NB4 (cell line): Measurements from ENCODE around the gene VEPH1.

ENCODE experiments used
- MYC ChIP-seq: IDR thresholded peaks from 2 replicates; pipeline ENCODE4 v1.6.1; 2011; ENCODE audit warnings: low read depth, low read length
- POLR2A ChIP-seq: IDR thresholded peaks from 2 replicates; pipeline ENCODE4 v1.6.1; 2011; ENCODE audit warnings: mild to moderate bottlenecking; ENCODE audit not compliant: insufficient read length; ENCODE audit errors: extremely low read depth
- TF ChIP-seq, protein P1 (sequence below): IDR thresholded peaks from one replicate; pipeline ENCODE4 v1.5.1; 2012; ENCODE audit warnings: low read depth, low read length

DNA sequence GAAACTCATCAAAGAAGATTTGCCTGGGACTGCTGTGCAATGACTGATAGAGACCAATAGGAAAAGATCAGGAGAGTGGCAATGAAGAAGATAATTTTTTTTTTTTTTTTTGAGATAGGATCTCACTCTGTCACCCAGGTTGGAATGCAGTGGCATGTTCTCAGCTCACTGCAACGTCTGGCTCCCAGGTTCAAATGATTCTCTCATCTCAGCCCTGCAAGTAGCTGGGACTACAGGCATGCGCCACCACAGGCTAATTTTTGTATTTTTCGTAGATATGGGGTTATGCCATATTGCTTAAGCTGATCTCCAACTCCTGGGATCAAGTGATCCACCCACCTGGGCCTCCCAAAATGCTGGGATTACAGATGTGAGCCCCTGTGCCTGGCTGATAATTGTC lies 226.4 kb downstream of the VEPH1 start:
- TF ChIP-seq, protein P1, sequence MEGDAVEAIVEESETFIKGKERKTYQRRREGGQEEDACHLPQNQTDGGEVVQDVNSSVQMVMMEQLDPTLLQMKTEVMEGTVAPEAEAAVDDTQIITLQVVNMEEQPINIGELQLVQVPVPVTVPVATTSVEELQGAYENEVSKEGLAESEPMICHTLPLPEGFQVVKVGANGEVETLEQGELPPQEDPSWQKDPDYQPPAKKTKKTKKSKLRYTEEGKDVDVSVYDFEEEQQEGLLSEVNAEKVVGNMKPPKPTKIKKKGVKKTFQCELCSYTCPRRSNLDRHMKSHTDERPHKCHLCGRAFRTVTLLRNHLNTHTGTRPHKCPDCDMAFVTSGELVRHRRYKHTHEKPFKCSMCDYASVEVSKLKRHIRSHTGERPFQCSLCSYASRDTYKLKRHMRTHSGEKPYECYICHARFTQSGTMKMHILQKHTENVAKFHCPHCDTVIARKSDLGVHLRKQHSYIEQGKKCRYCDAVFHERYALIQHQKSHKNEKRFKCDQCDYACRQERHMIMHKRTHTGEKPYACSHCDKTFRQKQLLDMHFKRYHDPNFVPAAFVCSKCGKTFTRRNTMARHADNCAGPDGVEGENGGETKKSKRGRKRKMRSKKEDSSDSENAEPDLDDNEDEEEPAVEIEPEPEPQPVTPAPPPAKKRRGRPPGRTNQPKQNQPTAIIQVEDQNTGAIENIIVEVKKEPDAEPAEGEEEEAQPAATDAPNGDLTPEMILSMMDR: no peak
- TF ChIP-seq POLR2A (no peak), MYC (no peak)
